NCI-H146 (cell line): ENCODE results near the gene PRIMPOL.
"Not testable (repeated sequence)": the region's sequence is repeated elsewhere in the genome, so short reads cannot be mapped to it uniquely, and the experiment has no call there.

Source experiments
- DNase-seq: peaks from one replicate; lab custom pipeline; 2025; lab: John Stamatoyannopoulos, UW

Gene PRIMPOL

GRCh38 chr4:184636897-184637296, 12.6 kb upstream of the PRIMPOL start:
- no peak for DNase-seq

- no peak for DNase-seq
Observed at GRCh38 chr4:184641022-184641421, 8.5 kb upstream of the PRIMPOL start.

- no peak for DNase-seq
Observed at GRCh38 chr4:184641451-184641850, 8.1 kb upstream of the PRIMPOL start.

GRCh38 chr4:184643731-184644130, 5.8 kb upstream of the PRIMPOL start:
- DNase-seq, result no peak

GRCh38 chr4:184644553-184645307, 4.8 kb upstream of the PRIMPOL start:
- no peak for DNase-seq

- DNase-seq, result no peak
Observed at GRCh38 chr4:184645904-184646610, 3.5 kb upstream of the PRIMPOL start.

- DNase-seq, result no peak
Observed at GRCh38 chr4:184647266-184648053, 2.1 kb upstream of the PRIMPOL start.

- DNase-seq, result peak; percentile 10
Observed at GRCh38 chr4:184648054-184648312, 1.6 kb upstream of the PRIMPOL start.

GRCh38 chr4:184648313-184649025, 1.1 kb upstream of the PRIMPOL start:
- DNase-seq, result peak; percentile 51

- peak; percentile 43 for DNase-seq
Observed at GRCh38 chr4:184649971-184650855, 675 bp downstream of the PRIMPOL start.

- DNase-seq, result no peak
Observed at GRCh38 chr4:184651899-184652298, 2.4 kb downstream of the PRIMPOL start.

- DNase-seq, result not testable (repeated sequence)
Observed at GRCh38 chr4:184652681-184653080, 3.1 kb downstream of the PRIMPOL start.

- no peak for DNase-seq
Observed at GRCh38 chr4:184653650-184654049, 4.1 kb downstream of the PRIMPOL start.

- DNase-seq, result no peak
Observed at GRCh38 chr4:184655889-184656869, 6.6 kb downstream of the PRIMPOL start.

- no peak for DNase-seq
Observed at GRCh38 chr4:184657144-184657543, 7.6 kb downstream of the PRIMPOL start.

- DNase-seq, result not testable (repeated sequence)
Observed at GRCh38 chr4:184657820-184658219, 8.3 kb downstream of the PRIMPOL start.

- DNase-seq, result no peak
Observed at GRCh38 chr4:184660978-184661377, 11.4 kb downstream of the PRIMPOL start.

- DNase-seq, result no peak
Observed at GRCh38 chr4:184662236-184662635, 12.7 kb downstream of the PRIMPOL start.

- no peak for DNase-seq
Observed at GRCh38 chr4:184664445-184665210, 15.1 kb downstream of the PRIMPOL start.
